GM18502 (cell line): ENCODE measurements around the gene PSENEN.
A peak's percentile ranks its signal among the peaks of the same experiment; 100 is the strongest.

Experiments
- ATAC-seq: cut with Tn5 transposase; IDR thresholded peaks from one replicate; pipeline ENCODE4 v1.9.1; 2021; ENCODE audit warnings: mild to moderate bottlenecking; ENCODE audit not compliant: unreplicated experiment, poor library complexity

PSENEN gene

GRCh38 chr19:35745328-35746086, at the start of gene PSENEN, which contains the start of gene U2AF1L4:
TSS of gene PSENEN (plus strand) at chr19:35745651. CDS start at chr19:35745931, 280 bp downstream.
TSS of gene U2AF1L4 (minus strand) at chr19:35745418. CDS start at chr19:35745391, 27 bp downstream.
- ATAC-seq: peak; percentile 47

GRCh38 chr19:35695895-35696422, 49.5 kb upstream of the PSENEN start:
- no peak for ATAC-seq

- peak; percentile 38 for ATAC-seq
Measured at GRCh38 chr19:35696835-35697234, 48.6 kb upstream of the PSENEN start.

GRCh38 chr19:35702223-35703012, 43.0 kb upstream of the PSENEN start:
- ATAC-seq: peak; percentile 97

- ATAC-seq: no peak
Measured at GRCh38 chr19:35703343-35703742, 42.1 kb upstream of the PSENEN start.

- ATAC-seq: no peak
Measured at GRCh38 chr19:35704218-35704617, 41.2 kb upstream of the PSENEN start, which contains the start of gene ZBTB32. TSS of gene ZBTB32 (plus strand) at chr19:35704558. CDS start at chr19:35714627, 10,069 bp downstream.

GRCh38 chr19:35708391-35708790, 37.1 kb upstream of the PSENEN start:
- ATAC-seq: no peak

- ATAC-seq: peak; percentile 37
Measured at GRCh38 chr19:35710784-35711723, 34.4 kb upstream of the PSENEN start.

- ATAC-seq: no peak
Measured at GRCh38 chr19:35712567-35713505, 32.6 kb upstream of the PSENEN start.

- ATAC-seq: no peak
Measured at GRCh38 chr19:35713506-35713850, 32.0 kb upstream of the PSENEN start.

- ATAC-seq: no peak
Measured at GRCh38 chr19:35713904-35714495, 31.5 kb upstream of the PSENEN start.

GRCh38 chr19:35714601-35715354, 30.7 kb upstream of the PSENEN start:
- no peak for ATAC-seq

- ATAC-seq: no peak
Measured at GRCh38 chr19:35715355-35715809, 30.1 kb upstream of the PSENEN start.

GRCh38 chr19:35715981-35716800, 29.3 kb upstream of the PSENEN start:
- no peak for ATAC-seq

- ATAC-seq: peak; percentile 61
Measured at GRCh38 chr19:35716801-35717664, 28.4 kb upstream of the PSENEN start.
